ENCODE results near the gene SCAMP5. TPM values are rescaled to one million over a fixed set of nuclear protein-coding genes. Genes with fewer than 3 reads are reported as not detected.

The SCAMP5 gene
- total RNA-seq, 2 donors from 2014 or later: 21.9 to 33.5 TPM

DNA sequence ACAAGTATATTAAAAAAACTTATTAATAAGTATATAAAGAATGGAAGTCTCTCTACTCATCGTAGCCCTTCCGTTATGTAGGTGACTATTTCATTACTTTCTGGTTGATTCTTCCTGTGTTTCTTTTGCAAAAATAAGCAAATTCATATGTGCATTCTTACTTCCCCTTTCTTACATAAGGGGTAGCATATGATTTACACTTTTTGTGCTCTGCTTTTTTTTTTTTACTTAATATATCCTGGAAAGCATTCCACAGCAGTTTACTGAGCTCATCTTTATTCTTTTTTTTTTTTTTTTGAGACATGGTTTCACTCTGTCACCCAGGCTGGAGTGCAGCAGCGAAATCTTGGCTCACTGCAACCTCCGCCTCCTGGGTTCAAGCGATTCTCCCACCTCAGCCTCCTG, 12.9 kb downstream of the SCAMP5 start:
- no peak overlapping the region for H3K27ac ChIP-seq (ENCODE audit: low read depth, low read length)
- H3K36me3 ChIP-seq (ENCODE audit: control insufficient read depth, insufficient read depth, low read length): no peaks in the 10 kb centered on the region
- no peak overlapping the region for H3K27ac Mint-ChIP-seq
- no peaks in the 10 kb centered on the region for H3K4me1 ChIP-seq (ENCODE audit: control insufficient read depth, insufficient read depth, low read length)
- DNase-seq: no peak
- no peak for TF ChIP-seq CTCF (conservative IDR thresholded peaks at IDR 0.05)
- H3K9me3 Mint-ChIP-seq: no peaks in the 10 kb centered on the region
- H3K4me1 Mint-ChIP-seq: no peaks in the 10 kb centered on the region
- H3K36me3 Mint-ChIP-seq (ENCODE audit: low read depth): peaks cover 5% of the 10 kb centered on the region
- no peaks in the 10 kb centered on the region for H3K9me3 ChIP-seq (ENCODE audit: control insufficient read depth, low read length)
- no peak overlapping the region for H3K4me3 ChIP-seq (ENCODE audit: low read length)
- H3K27me3 Mint-ChIP-seq (ENCODE audit: insufficient read depth): no peaks in the 10 kb centered on the region
- no peaks in the 10 kb centered on the region for H3K27me3 ChIP-seq (ENCODE audit: control insufficient read depth, insufficient read depth, low read length, poor library complexity, severe bottlenecking)
- WGBS, 2 experiments (ENCODE audit: insufficient coverage in 1 of 2, insufficient read length in 1 of 2): 95 to 96% methylated on average over 3 to 5 of the region's 5 CpGs
- no peak overlapping the region for H3K4me3 Mint-ChIP-seq
- no peak overlapping the region for H3K9ac ChIP-seq (ENCODE audit: extremely low read depth, low read length, poor library complexity, severe bottlenecking)

DNA sequence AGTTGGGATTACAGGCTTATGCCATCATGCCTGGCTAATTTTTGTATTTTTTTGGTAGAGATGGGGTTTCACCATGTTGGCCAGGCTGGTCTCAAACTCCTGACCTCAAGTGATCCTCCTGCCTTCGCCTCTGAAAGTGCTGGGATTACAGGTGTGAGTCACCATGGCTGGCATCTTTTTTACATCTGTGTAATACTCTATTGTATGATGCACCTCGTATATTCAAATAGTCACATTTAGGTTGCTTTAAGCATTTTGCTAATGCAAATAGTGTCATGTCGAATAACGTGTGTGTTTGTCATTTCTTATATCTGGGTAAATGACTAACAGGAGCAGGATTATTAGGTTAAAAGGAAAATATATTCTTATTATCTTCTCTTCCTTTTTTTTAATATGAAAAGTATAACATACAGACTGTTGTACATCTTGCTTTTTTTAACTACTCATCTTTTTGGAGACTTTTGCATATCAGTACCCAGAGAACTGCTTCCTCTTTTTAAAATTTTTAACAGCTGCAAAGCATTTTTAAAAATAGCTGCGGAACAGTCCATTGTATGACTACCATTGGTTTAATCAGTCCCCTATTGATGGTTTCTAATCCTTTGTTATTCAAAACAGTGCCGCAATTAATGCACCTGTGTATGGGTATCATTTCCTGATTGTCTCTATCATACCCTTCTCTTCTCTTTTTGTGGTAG, 13.4 kb downstream of the SCAMP5 start:
- H3K27me3 Mint-ChIP-seq (ENCODE audit: insufficient read depth): no peaks in the 10 kb centered on the region
- TF ChIP-seq CTCF (conservative IDR thresholded peaks at IDR 0.05): no peak
- Histone ChIP-seq H3K4me3 (ENCODE audit: low read length) (no peak overlapping the region), H3K36me3 (ENCODE audit: control insufficient read depth, insufficient read depth, low read length) (no peaks in the 10 kb centered on the region), H3K27ac (ENCODE audit: low read depth, low read length) (no peak overlapping the region), H3K9ac (ENCODE audit: extremely low read depth, low read length, poor library complexity, severe bottlenecking) (no peak overlapping the region), H3K4me1 (ENCODE audit: control insufficient read depth, insufficient read depth, low read length) (no peaks in the 10 kb centered on the region), H3K9me3 (ENCODE audit: control insufficient read depth, low read length) (no peaks in the 10 kb centered on the region), H3K27me3 (ENCODE audit: control insufficient read depth, insufficient read depth, low read length, poor library complexity, severe bottlenecking) (no peaks in the 10 kb centered on the region)
- 89 to 93% methylated on average over 3 to 6 of the region's 6 CpGs for WGBS, 2 experiments (ENCODE audit: insufficient coverage in 1 of 2, insufficient read length in 1 of 2)
- H3K4me1 Mint-ChIP-seq: no peaks in the 10 kb centered on the region
- peaks cover 5% of the 10 kb centered on the region for H3K36me3 Mint-ChIP-seq (ENCODE audit: low read depth)
- H3K27ac Mint-ChIP-seq: no peak overlapping the region
- no peak for DNase-seq
- H3K9me3 Mint-ChIP-seq: no peaks in the 10 kb centered on the region
- H3K4me3 Mint-ChIP-seq: no peak overlapping the region

- peaks cover 22% of the 10 kb centered on the region for H3K36me3 Mint-ChIP-seq (ENCODE audit: low read depth)
These were observed 21.1 kb downstream of the SCAMP5 start for GRCh38 chr15:75016431-75016830.

More at GRCh38 chr15:75016431-75016830, 21.1 kb downstream of the SCAMP5 start:
- 95 to 97% methylated on average over 10 to 15 of the region's 15 CpGs for WGBS, 2 experiments (ENCODE audit: insufficient coverage in 1 of 2, insufficient read length in 1 of 2)
- Histone ChIP-seq H3K9me3 (ENCODE audit: control insufficient read depth, low read length) (no peaks in the 10 kb centered on the region), H3K4me1 (ENCODE audit: control insufficient read depth, insufficient read depth, low read length) (peaks cover 4% of the 10 kb centered on the region), H3K36me3 (ENCODE audit: control insufficient read depth, insufficient read depth, low read length) (no peaks in the 10 kb centered on the region), H3K27me3 (ENCODE audit: control insufficient read depth, insufficient read depth, low read length, poor library complexity, severe bottlenecking) (no peaks in the 10 kb centered on the region), H3K27ac (ENCODE audit: low read depth, low read length) (no peak overlapping the region), H3K9ac (ENCODE audit: extremely low read depth, low read length, poor library complexity, severe bottlenecking) (no peak overlapping the region), H3K4me3 (ENCODE audit: low read length) (no peak overlapping the region)
- Mint-ChIP-seq H3K27ac (no peak overlapping the region), H3K4me1 (peaks cover 15% of the 10 kb centered on the region), H3K9me3 (no peaks in the 10 kb centered on the region), H3K27me3 (ENCODE audit: insufficient read depth) (no peaks in the 10 kb centered on the region), H3K4me3 (no peak overlapping the region)
- TF ChIP-seq CTCF (conservative IDR thresholded peaks at IDR 0.05): no peak
- DNase-seq: no peak

Data from endodermal cell (in vitro differentiated cells).